Ovary (tissue), 3 donors: Measurements from ENCODE around the gene ACTN1.

Source experiments
- CTCF ChIP-seq, 3 donors: fragments of 450-650 bp in 2 of 3; fragments of 200-600 bp in 1 of 3; IDR thresholded peaks; one replicate each; pipeline versions ENCODE4 v1.5.1 to v1.8.0; 2016 to 2022; ENCODE audit warnings: antibody characterized with exemption in 3 of 3, mild to moderate bottlenecking in 1 of 3
- POLR2A ChIP-seq: fragments of 450-650 bp; IDR thresholded peaks from one replicate; pipeline ENCODE4 v1.6.1; 2017; ENCODE audit warnings: antibody characterized with exemption, mild to moderate bottlenecking, moderate library complexity
- donor health status: DM: no; HTN: no; CAD: no.

- TF ChIP-seq CTCF (IDR thresholded peaks at IDR 0.05) (no peak), POLR2A (no peak)
Measured at GRCh38 chr14:69014829-69015259, 35.7 kb upstream of the ACTN1 start.
